Upper lobe of left lung (tissue), 6 donors: ENCODE data around the gene PDE4B. TPM values are rescaled to one million over a fixed set of nuclear protein-coding genes. Genes with fewer than 3 reads are reported as not detected.

Experiments used
- ATAC-seq, 2 donors: fragments of 200-7000 bp; cut with Tn5 transposase; one replicate each; pipeline ENCODE4 v1.9.1; 2022; ENCODE audit warnings: mild to moderate bottlenecking in 2 of 2, moderate library complexity in 2 of 2; ENCODE audit not compliant: low FRiP score in 2 of 2
- DNase-seq, 2 donors: peaks; one replicate each; pipeline ENCODE4 v3.0.0-alpha.2; 2019 to 2020
- H3K27ac ChIP-seq, 4 donors: fragments of 200-600 bp; sonication (generic); one replicate each; pipeline ENCODE4 v1.5.1; 2016 to 2019
- H3K27me3 ChIP-seq, 4 donors: fragments of 200-600 bp; sonication (generic); one replicate each; pipeline ENCODE4 v1.5.1; 2017 to 2019
- H3K36me3 ChIP-seq, 4 donors: fragments of 200-600 bp; sonication (generic); one replicate each; pipeline ENCODE4 v1.5.1; 2016 to 2019
- H3K4me1 ChIP-seq, 4 donors: fragments of 200-600 bp; sonication (generic); one replicate each; pipeline ENCODE4 v1.5.1; 2018 to 2019
- H3K4me3 ChIP-seq, 4 donors: fragments of 200-600 bp; sonication (generic); one replicate each; pipeline ENCODE4 v1.5.1; 2017 to 2019; ENCODE audit warnings: mild to moderate bottlenecking in 2 of 4, moderate library complexity in 1 of 4
- H3K9me3 ChIP-seq, 4 donors: fragments of 200-600 bp; sonication (generic); one replicate each; pipeline ENCODE4 v1.5.1; 2018 to 2019
- CTCF ChIP-seq, 6 experiments: fragments of 450-650 bp in 4 of 6; fragments of 200-600 bp in 2 of 6; sonication (generic) in 2 of 6; IDR thresholded peaks; one replicate each; pipeline ENCODE4 v1.5.1; 2016 to 2019; ENCODE audit warnings: antibody characterized with exemption in 6 of 6
- EP300 ChIP-seq, 4 donors: sonication (generic); formaldehyde crosslinking; IDR thresholded peaks; one replicate each; pipeline ENCODE4 v1.5.1; 2017; ENCODE audit warnings: antibody characterized with exemption in 4 of 4, control low read depth in 2 of 4
- POLR2A ChIP-seq, 4 donors: fragments of 450-650 bp; IDR thresholded peaks; one replicate each; pipeline ENCODE4 v1.5.1; 2016 to 2017; ENCODE audit warnings: antibody characterized with exemption in 4 of 4, mild to moderate bottlenecking in 2 of 4
- POLR2AphosphoS5 ChIP-seq, 2 donors: sonication (generic); formaldehyde crosslinking; IDR thresholded peaks; one replicate each; pipeline ENCODE4 v1.5.1; 2017; ENCODE audit warnings: antibody characterized with exemption in 2 of 2
- WGBS, 2 donors: methylation state at CpG; one replicate each; pipeline ENCODE4 v1.1.5; 2017 to 2018; 5-methylcytosine and 5-hydroxymethylcytosine counted together
- total RNA-seq, 6 donors: library from RNA; depleted of rRNA in 4 of 6; stranded (reverse); fragments of >200 nt in 4 of 6; gene quantifications; one replicate each; pipeline versions ENCODE4 v1.1.0 to v1.2.1, GENCODE V29; 2016 to 2021
- donor health status: DM: no; HTN: no; CAD: no; lungs with moderate emphysema.
- donor health status: DM: no; HTN: yes; CAD: no; lungs with severe emphysema.

Gene PDE4B
- total RNA-seq, 6 donors from 2014 or later, result 8.1 to 61.6 (median 15.9) TPM

- no peak for ATAC-seq
- Histone ChIP-seq H3K27me3 (no peaks in the 10 kb centered on the region), H3K27ac (peak overlapping the region; percentile 85 to 91 (median 90)), H3K4me3 (no peak overlapping the region), H3K4me1 (peaks cover 25 to 56% (median 51%) of the 10 kb centered on the region in 4 donors), H3K36me3 (no peaks in the 10 kb centered on the region), H3K9me3 (no peaks in the 10 kb centered on the region)
- TF ChIP-seq CTCF (IDR thresholded peaks at IDR 0.05) (no peak), EP300 (IDR thresholded peaks at IDR 0.05) (no peak), POLR2A (IDR thresholded peaks at IDR 0.05) (no peak), POLR2AphosphoS5 (IDR thresholded peaks at IDR 0.05) (no peak)
- no peak for DNase-seq
- 57 to 67% methylated on average over 2 of the region's 2 CpGs for WGBS, 2 donors
These were observed 543.9 kb downstream of the PDE4B start for GRCh38 chr1:66336641-66336990.

GRCh38 chr1:66337249-66337648, 544.6 kb downstream of the PDE4B start:
- 45 to 63% methylated on average over 5 of the region's 5 CpGs for WGBS, 2 donors
- Histone ChIP-seq H3K9me3 (no peaks in the 10 kb centered on the region), H3K27ac (peak overlapping the region; percentile 85 to 91 (median 90)), H3K4me1 (peaks cover 23 to 54% (median 51%) of the 10 kb centered on the region in 4 donors), H3K36me3 (no peaks in the 10 kb centered on the region), H3K27me3 (no peaks in the 10 kb centered on the region), H3K4me3 (no peak overlapping the region)
- DNase-seq (no peak), ATAC-seq (no peak)
- no peak for TF ChIP-seq POLR2A (IDR thresholded peaks at IDR 0.05)
- no peak for TF ChIP-seq POLR2AphosphoS5 (IDR thresholded peaks at IDR 0.05)
- no peak for TF ChIP-seq EP300 (IDR thresholded peaks at IDR 0.05)
- no peak for TF ChIP-seq CTCF (IDR thresholded peaks at IDR 0.05)

GRCh38 chr1:66339944-66340343, 547.2 kb downstream of the PDE4B start:
- Histone ChIP-seq H3K4me1 (peaks cover 25 to 65% (median 55%) of the 10 kb centered on the region in 4 donors), H3K27me3 (no peaks in the 10 kb centered on the region), H3K36me3 (no peaks in the 10 kb centered on the region), H3K4me3 (no peak overlapping the region), H3K9me3 (no peaks in the 10 kb centered on the region), H3K27ac (peak overlapping the region in 2 of 4 donors; percentile 48 to 49)
- ATAC-seq (no peak), DNase-seq (no peak)
- WGBS, 2 donors, result 8 to 21% methylated on average over 2 of the region's 2 CpGs
- no peak for TF ChIP-seq POLR2A (IDR thresholded peaks at IDR 0.05)
- TF ChIP-seq POLR2AphosphoS5 (IDR thresholded peaks at IDR 0.05), result no peak
- no peak for TF ChIP-seq EP300 (IDR thresholded peaks at IDR 0.05)
- TF ChIP-seq CTCF (IDR thresholded peaks at IDR 0.05), result no peak

GRCh38 chr1:66341446-66342089, 548.9 kb downstream of the PDE4B start:
- Histone ChIP-seq H3K36me3 (no peaks in the 10 kb centered on the region), H3K4me1 (peaks cover 19 to 59% (median 44%) of the 10 kb centered on the region in 4 donors), H3K27ac (peak overlapping the region in 1 of 4 donors; percentile 23), H3K27me3 (no peaks in the 10 kb centered on the region), H3K9me3 (no peaks in the 10 kb centered on the region), H3K4me3 (no peak overlapping the region)
- TF ChIP-seq EP300 (IDR thresholded peaks at IDR 0.05) (no peak), POLR2A (IDR thresholded peaks at IDR 0.05) (no peak), CTCF (IDR thresholded peaks at IDR 0.05) (no peak), POLR2AphosphoS5 (IDR thresholded peaks at IDR 0.05) (no peak)
- ATAC-seq, result no peak
- WGBS, 2 donors, result 79 to 80% methylated on average over 1 of the region's 1 CpG
- no peak for DNase-seq

- H3K27ac ChIP-seq, result peak overlapping the region in 1 of 4 donors; percentile 18
- H3K4me1 ChIP-seq, result peaks cover 10 to 51% (median 34%) of the 10 kb centered on the region in 4 donors
- 90 to 95% methylated on average over 7 of the region's 7 CpGs for WGBS, 2 donors
These were observed 550.0 kb downstream of the PDE4B start for GRCh38 chr1:66342707-66343106.

More at GRCh38 chr1:66342707-66343106, 550.0 kb downstream of the PDE4B start:
- H3K27me3 ChIP-seq, result no peaks in the 10 kb centered on the region
- H3K4me3 ChIP-seq, result no peak overlapping the region
- no peak for TF ChIP-seq POLR2A (IDR thresholded peaks at IDR 0.05)
- no peak for TF ChIP-seq EP300 (IDR thresholded peaks at IDR 0.05)
- ATAC-seq (no peak), DNase-seq (no peak)
- H3K9me3 ChIP-seq, result no peaks in the 10 kb centered on the region
- no peaks in the 10 kb centered on the region for H3K36me3 ChIP-seq
